ENCODE measurements around the gene MEIG1.
"Not testable (repeated sequence)": the region's sequence is repeated elsewhere in the genome, so short reads cannot be mapped to it uniquely, and the experiment has no call there.

Gene MEIG1, protein sequence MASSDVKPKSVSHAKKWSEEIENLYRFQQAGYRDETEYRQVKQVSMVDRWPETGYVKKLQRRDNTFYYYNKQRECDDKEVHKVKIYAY
- total RNA-seq: 0 to 0.50 (median 0.15) reads per million in 18 experiments

DNA sequence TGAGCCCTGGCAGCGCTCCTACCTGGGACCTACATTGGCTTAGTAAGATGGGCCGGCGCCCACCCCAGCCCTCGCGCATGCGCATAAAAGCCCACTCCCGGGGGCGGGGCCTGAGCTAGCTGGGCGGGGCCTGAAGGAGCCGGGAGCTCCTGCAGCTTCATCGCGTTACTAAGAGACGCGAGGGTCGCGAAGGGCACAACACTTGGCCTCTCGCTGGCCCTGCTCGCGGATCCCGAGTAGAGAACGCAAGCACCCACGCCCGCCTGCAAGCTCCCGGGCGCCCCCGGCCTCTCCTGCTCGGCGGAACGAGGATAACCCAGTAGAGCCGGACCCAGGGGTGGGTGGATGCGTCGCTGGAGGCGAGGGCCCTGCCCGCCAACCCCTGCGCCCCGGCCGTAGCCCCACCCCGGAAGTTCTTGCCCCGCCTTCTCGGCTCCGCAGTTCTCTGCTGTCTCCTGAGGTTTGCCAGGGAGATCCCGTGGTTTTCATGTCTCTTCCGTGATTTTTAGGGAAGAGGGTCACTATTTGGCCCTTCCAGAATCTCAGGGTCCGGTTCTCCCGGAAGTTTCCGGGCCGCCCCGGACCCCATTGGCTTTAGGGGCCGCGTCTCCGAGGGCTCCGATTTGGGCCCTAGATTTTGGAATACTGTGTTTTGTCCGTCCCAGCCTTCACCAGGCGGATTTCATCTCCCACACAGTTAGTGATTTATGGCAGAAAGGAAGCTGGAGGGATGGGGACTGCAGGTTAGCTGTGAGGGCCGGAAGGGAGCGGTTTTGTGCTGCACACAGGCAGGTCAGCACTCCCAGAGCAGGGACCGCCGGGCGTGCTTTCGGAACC, at the start of gene MEIG1:
TSS of gene MEIG1 (plus strand) at position 168 of the 837 bp plus-strand sequence. CDS start 7,081 bp downstream, outside the sequence.
- DNase-seq: peak; percentile 90 to 95

DNA sequence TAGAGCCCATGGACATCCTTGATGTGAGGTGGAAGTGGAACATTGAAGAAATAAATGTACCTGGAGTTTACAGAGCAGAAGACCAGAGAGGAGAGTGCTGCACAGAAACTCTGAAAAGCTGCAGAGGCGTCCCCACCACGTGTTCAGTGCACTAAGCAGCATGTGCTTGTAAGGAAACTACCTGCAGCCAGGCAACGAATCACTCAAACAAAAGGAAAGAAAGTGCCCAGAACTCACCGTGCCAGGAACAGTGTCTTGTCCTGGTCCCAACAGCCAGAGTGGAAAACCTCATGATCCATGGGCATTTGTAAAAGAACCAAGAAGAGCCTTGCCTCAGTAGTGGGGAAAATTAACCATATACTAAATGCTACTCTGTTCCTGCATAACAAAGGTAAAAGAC, 48.2 kb upstream of the MEIG1 start:
- no peak for DNase-seq

DNA sequence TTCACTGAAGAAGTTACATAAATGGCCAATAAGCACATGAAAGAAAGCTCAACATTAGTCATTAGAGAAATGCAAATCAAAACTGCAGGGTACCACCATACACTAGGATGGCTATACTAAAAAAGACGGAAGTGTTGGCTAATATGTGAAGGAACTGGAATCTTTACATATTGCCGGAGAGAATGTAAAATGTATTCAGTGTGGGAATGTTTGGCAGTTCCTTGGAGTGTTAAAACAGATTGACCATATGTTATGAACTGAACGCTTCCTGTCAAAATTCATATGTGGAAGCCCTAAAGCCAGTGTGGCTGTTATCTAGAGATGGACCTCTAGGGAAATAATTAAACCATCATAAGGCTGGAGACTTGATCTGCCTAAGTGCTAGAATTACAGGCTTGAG, 47.4 kb upstream of the MEIG1 start:
- DNase-seq: no peak

DNA sequence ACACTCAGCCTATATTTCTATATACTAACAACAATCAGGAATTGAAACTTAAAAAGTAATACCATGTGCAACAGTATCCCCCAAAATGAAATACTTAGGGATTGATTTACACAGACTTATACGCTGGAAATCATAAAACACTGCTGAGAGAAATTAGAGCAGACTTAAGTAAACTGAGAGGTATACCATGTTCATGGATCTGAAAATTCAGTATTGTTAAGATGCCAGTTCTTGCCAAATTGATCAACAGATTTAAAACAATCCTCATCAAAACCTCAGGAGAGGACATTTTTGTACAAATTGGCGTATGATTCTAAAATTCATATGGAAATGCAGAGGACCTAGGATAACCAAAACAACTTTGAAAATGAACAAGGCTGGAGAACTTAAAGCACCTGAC, 42.6 kb upstream of the MEIG1 start:
- no peak for DNase-seq

DNA sequence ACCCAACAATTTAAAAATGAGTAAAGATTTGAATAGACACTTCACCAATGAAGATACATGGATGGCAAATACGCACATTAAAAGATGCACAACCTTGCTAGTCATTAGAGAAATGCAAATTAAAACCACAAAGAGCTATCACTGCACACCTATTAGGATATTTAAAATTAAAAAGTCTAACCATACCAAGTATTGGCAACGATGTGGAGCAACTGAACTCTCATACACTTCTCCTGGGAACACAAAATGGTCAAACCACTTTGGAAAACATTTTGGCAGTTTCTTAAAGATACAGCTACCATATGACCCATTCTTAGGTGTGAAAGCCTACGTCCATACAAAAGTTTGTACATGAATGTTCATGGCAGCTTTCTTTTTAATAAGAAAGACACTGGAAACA, 41.4 kb upstream of the MEIG1 start:
- no peak for DNase-seq

DNA sequence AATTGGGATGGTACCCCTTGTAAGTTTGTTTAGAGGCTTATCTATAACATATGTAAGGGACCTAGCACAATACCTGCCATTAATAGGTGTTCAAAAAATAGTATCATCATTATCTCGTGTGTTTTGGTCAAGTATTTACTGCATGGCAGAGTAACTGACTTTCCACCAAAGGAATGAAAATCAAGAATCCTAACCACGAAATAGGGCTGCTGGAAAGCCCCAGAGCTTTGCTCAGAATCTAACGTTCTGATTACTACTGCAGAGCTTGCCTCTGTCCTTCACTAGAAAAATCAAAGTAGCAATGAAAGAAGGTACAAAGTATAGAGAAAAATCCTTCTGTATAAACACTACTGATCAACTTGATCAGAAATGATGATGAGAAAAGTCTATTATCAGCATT, 40.2 kb upstream of the MEIG1 start:
- DNase-seq: no peak

DNA sequence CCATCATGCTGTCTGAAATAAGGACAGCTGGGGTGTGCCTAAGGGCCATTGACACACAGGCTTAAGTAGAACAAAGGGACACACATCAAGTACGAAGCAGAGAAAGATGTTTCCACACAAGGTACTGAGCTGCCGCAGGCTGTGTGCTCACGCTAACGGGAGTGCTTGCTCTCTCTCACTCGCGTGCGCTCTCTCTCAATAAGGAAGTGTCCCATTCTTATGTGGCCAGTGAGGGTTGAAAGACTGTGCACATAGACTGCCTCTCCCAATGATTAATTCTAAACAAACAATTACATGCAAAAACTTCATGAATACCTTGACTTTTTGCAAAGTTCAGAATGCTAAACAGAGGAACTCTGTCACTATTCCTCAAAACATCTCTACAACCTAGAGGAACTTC, 35.2 kb upstream of the MEIG1 start:
- no peak for DNase-seq

DNA sequence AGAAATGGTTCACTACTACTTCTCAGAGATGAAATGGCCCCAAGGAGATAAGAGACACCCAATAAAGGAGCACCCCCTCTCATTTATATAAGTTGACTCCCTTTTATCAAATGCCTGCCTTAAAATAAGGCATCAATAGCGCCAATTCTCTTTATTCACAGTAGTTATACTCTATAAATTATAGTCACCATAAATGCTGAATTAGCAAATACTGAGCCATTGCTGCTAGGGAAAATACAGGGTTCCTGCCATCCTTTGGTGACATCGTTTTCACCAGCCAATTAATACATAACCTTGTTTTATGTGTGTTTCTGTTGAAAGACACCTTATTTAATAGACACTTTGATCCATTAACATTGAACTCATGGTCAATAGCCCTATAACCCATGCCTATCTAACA, 33.9 kb upstream of the MEIG1 start:
- DNase-seq: no peak

DNA sequence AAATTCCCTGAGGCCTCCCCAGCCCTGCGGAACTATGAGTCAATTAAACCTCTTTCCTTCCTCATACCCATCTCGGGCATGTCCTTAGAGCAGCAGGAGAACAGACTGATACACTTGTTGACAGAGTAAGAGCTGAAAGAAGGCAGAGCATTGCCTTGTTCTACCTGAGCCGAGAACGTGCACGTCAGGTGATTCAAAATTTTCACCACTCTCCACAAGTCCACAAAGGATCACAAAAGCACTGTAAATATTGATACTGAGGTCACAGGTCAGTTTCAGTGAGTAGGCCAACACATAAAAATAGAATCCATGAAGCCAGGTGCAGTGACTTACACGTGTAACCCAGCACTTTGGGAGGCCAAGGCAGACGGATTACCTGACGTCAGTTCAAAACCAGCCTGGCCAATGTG, 33.1 kb upstream of the MEIG1 start:
- DNase-seq: no peak

DNA sequence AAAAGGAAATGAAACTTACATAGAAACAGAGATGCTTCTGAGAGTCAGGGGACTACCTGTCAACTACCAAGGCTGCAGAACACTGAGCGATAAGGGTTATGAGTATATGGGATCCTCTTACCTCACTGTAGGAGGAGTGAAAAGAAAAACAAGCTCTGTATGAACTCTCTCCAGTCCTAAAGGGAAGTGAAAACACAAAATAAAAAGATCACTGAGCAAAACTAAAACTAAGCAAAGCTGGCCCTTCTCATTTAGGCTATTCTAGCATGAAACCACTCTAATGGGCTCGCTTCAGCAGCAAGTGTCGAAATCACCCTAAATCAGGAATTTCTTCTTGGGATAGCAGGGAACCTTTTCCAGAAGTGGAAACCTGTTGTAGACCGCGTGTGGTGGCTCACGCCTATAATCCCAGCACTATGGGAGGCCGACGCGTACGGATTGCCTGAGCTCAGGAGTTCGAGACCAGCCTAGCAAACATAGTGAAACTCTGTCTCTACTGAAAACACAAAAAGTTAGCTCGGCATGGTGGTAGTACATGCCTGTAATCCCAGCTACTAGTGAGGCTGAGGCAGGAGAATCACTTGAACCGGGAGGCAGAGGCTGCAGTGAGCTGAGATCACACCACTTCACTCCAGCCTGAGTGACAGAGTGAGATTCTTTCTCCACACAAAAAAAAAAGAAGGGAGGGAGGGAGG, 32.3 kb upstream of the MEIG1 start:
- no peak for DNase-seq

DNA sequence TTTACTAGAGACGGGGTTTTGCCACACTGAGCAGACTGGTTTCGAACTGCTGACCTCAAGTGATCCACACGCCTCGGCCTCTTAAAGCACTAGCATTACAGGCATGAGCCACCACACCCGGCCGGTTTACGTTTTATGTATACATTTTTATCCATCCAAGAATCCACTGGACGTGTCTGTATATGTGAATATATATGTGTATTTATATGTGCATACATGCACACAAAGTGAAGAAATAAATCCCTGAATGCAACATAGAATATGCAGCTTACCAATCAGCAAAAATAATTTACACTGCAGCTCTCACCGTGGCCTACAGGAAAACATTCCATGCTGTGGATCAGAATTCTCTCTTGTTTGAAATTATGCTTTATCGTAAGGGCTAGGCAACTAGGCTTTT, 28.6 kb upstream of the MEIG1 start:
- no peak for DNase-seq

DNA sequence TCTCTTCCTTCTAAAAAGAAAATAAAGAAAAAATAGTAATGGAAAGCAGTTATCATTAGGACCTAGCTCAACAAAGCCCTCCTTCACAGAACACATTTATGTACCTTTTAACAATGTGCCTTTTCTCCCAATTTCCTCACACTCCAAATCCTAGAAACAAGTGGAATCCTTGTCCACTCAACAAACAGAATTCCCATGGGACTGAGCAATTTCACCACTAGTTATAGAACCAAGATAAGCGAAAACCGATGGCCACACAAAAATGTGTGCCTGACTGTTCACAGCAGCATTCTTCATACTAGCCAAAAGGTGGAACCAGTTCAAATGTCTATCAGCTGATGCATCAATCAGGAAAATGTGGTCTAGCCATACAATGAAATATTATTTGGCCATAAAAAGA, 22.6 kb upstream of the MEIG1 start:
- DNase-seq: no peak

DNA sequence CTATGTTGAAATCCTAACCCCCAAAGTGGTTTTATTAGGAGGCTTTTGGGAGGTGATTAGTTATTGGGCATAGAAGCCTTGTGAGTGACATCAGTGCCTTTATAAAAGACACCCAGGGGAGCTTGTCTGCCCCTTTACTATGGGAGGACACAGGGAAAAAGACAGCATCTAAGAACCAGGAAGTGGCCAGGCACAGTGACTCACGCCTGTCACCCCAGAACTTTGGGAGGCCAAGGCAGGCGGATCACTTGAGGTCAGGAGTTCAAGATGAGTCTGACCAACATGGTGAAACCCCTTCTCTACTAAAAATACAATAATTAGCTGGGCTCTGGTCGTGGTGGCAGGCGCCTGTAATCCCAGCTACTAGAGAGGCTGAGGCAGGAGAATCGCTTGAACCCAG, 20.2 kb upstream of the MEIG1 start:
- peak; percentile 70 to 71 for DNase-seq

DNA sequence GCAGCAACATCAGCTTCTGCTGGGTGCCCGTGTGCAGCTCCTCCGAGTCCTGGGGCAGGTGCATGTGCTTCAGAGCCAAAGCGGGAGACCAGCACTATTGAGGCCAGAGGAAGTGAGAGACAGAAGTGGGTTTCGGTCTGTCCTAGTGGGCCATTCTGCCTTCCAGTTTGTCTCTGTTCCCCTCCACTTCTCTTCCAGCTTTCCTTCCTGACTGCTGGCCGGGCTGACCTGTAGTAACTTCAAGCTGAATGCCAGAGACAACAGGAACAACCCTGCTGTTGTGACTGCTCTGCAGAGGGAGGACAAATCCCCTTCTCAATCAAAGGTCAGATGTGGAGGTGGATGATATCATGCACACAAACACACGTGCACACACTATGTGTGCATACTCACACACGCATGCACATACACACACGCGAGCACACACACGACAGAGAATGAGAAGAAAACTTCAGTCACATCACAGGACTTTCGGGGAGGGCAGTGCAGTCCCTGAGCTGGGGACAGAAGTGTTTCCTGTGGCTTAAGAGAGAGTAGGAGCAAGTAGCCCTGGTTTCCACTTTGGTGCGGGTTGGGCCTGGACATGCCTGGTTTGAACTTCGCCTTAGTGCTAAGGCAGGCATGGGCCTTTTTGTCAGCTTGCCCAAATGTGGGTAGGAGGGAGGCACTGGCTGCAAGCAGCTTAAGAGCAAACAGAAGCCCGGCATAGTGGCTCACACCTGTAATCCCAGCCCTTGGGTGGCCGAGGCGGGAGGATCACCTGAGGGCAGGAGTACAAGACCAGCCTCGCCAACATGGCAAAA, 16.8 kb upstream of the MEIG1 start:
- DNase-seq: not testable (repeated sequence)

DNA sequence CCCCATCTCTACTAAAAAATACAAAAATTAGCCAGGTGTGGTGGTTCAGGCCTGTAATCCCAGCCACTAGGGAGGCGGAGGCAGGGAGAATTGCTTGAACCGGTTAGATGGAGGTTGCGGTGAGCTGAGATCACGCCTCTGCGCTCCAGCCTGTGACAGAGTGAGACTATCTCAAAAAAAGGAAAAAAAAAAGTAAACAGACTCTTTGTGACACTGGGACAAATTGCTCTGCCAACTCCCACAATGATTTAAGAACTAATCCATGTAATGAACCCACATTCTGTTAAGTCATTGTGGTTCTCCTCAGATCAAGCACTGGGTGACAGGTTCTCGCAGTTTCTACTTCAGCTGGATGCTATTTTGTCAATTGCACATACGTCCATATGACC, 16.2 kb upstream of the MEIG1 start:
- not testable (repeated sequence) for DNase-seq

DNA sequence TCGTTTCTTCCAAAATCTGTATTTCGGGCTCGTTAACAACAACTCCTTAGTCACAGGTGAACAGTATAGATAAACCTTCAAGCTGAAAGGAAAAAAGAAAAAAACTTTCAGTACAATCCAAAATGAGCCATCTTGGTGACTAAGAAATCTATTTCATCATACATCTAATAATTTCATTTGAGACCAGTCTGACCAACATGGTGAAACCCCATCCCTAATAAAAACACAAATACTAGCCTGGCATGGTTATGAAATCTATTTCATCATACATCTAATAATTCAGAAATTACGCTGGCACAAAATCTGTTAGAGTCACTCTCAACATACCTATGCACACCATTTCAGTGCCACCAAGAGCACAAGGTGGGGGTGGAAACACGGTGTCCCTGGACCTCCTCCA, 14.1 kb upstream of the MEIG1 start:
- peak in 1 of 2 donors; percentile 49 for DNase-seq

DNA sequence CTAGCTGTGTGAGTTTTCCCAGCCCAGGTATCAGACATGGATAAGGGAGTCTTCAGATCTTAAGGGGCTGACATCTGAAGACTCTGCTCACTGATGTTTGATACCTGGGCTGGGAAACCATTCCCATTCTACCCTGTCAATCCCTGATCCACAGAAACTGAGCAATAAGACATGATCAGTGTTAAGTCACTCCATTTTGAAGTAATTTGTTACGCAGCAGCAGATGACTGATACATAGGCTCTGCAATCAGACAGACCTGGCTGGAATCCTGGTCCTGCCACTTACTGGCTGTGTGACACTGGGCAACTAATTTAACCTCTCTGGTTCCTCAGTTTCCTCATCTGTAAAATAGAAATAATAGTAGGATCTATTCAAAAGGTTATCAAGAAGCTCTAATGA, 11.9 kb upstream of the MEIG1 start:
- DNase-seq: no peak

DNA sequence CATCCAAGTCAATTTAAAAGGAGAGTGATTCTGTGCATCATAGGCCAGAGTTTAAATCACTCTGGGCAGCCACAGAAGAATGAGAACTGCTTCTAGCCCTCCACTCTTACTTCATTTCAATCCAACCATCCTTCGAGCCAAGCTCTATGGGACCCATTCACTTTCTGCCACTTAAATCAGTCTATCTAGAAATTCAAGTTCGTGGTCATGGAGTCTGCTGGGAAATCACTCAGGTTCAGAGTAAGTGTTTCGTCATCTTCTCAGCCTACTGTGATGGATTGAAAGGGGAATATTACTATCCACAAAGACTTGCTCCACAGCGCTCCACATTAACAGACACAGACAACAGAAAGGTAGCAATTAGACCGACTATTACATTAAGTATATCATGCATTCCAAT, 9.9 kb upstream of the MEIG1 start:
- DNase-seq: no peak

DNA sequence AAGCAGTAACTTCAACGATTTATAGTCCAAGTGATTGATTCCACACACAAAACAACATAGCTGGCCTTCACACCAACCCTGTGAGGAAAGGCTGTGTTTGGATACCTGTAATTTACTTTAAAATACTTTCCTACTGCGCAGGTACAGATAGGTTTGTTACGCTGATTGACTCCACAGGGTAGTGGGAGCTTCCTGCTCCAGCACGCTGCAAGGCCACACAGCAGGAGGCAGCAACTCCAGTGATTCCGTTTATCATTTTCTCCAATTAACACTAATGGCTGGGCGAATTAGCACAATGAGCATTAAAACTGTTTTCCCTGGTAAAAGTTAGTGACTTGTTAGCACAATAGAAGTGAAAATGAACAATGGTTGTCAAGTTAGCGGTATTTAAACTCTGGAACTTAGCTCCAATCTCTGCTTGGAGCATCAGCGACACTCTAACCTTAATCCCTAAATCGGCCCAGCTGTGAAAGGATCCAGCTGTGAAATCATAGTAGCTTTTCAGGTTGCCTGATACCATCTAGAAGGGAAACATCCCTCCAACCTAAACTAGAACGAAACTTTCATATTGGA, 6.3 kb upstream of the MEIG1 start:
- DNase-seq: peak in 1 of 2 donors; percentile 15

DNA sequence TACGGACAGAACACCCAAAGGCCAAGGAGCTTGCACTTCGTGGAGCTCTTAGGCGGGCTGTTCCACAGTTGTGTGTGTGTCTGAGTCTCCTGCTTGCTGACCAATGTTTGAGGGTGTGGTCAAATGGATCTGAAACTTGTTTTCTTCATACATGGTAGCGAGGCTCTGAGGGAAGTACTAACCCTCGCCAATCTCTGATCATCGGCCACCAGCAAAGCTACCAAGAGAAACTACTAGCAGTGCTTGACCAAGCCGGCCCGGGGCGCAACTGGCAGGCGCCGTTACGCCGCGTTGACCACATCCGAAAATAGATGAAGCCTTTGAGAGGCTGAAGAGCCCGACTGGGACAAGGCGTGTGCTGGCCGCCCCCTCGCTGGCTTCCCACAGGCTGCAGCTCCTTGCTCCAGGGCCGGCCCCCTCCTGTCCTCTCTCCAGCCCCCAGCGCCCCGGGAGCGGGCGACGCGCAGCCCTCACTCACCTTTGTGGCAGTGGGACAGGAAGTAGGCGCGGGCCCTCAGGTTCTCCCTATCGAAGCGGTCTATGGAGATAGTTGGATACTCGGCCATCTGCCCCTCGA, 5.7 kb upstream of the MEIG1 start:
- peak; percentile 63 to 83 for DNase-seq

DNA sequence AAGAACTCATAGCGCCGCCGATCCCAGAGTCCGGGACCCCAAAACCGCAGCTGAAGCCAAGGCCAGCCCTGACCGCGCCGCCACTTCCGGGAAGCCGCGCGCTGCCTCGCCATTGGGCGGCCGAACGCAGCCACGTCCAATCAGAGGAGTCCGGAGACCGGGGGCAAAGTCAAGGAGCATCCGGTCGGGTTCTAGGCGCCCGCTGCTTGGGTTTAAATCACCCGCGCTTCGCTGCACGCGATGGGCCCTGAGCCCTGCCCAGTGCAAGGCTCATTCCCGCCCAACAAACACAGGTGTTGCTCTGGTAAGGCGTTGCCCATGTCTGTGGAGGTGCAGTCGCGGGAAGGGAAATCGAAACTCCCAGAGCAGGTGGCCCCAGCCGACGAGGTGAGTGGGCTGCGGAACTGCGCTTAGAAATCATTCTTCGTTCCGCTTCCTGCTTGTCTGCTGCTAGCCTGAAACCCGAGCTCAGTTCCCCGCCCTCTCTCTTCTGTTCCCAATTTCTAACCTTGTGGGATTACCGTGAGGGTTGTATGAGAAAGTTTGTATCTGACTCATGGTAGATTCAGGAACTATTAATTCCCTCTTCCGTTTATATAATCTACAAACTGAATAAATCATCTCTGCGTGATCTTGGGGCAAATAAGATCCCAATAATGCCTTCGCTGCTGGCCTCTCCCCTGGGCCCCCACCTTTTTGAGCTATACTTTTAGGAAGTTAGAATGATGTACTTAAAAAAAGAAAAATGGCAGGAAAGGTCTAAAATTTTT, 5.0 kb upstream of the MEIG1 start, which contains the start of gene DCLRE1C:
TSS of gene DCLRE1C (minus strand) at position 96 of the 770 bp plus-strand sequence. CDS start at position 10, 86 bp downstream.
- DNase-seq: peak; percentile 94 to 95
